Small intestine (tissue), 7 donors: ENCODE data around the gene PAK6. TPM values are rescaled to one million over a fixed set of nuclear protein-coding genes. Genes with fewer than 3 reads are reported as not detected.

Experiments
- DNase-seq, 2 donors: peaks; one replicate each; pipeline versions ENCODE4 v3.0.0 to v3.0.0-alpha.2; 2013
- FAIRE-seq: peaks from 2 replicates; lab custom pipeline; 2012; peaks lifted over from hg19 to GRCh38; lab: Jason Lieb, UNC
- H3K27ac ChIP-seq, 3 donors: one replicate each; pipeline ENCODE4 v1.5.1; 2013; ENCODE audit warnings: low read length in 2 of 3, mild to moderate bottlenecking in 2 of 3, control low read depth in 1 of 3, inconsistent platforms in 1 of 3, low read depth in 1 of 3, moderate library complexity in 1 of 3
- H3K27me3 ChIP-seq, 3 donors: one replicate each; pipeline ENCODE4 v1.6.1; 2013; ENCODE audit warnings: low read length in 3 of 3, inconsistent platforms in 1 of 3; ENCODE audit not compliant: control insufficient read depth in 3 of 3, insufficient read depth in 3 of 3
- H3K36me3 ChIP-seq, 3 donors: one replicate each; pipeline ENCODE4 v1.6.1; 2013; ENCODE audit warnings: low read length in 3 of 3, inconsistent platforms in 1 of 3, low read depth in 1 of 3, mild to moderate bottlenecking in 1 of 3, moderate library complexity in 1 of 3; ENCODE audit not compliant: control insufficient read depth in 3 of 3, insufficient read depth in 2 of 3
- H3K4me1 ChIP-seq, 3 donors: one replicate each; pipeline ENCODE4 v1.6.1; 2013; ENCODE audit warnings: low read length in 2 of 3, inconsistent platforms in 1 of 3, low read depth in 1 of 3, mild to moderate bottlenecking in 1 of 3, moderate library complexity in 1 of 3; ENCODE audit not compliant: control insufficient read depth in 3 of 3, insufficient read depth in 2 of 3
- H3K4me3 ChIP-seq, 3 donors: one replicate each; pipeline ENCODE4 v1.5.1; 2013; ENCODE audit warnings: low read length in 3 of 3, control low read depth in 1 of 3, inconsistent platforms in 1 of 3, low read depth in 1 of 3, mild to moderate bottlenecking in 1 of 3, moderate library complexity in 1 of 3
- H3K9me3 ChIP-seq, 2 donors: one replicate each; pipeline ENCODE4 v1.6.1; 2013; ENCODE audit warnings: low read depth in 1 of 2, low read length in 1 of 2; ENCODE audit not compliant: control insufficient read depth in 2 of 2, insufficient read depth in 1 of 2
- WGBS, 3 donors: extraction: QIAGEN DNeasy Blood & Tissue Kit; methylation state at CpG; one replicate each; pipeline ENCODE4 v1.1.7; 2013; 5-methylcytosine and 5-hydroxymethylcytosine counted together
- polyA plus RNA-seq, 4 donors: library from polyadenylated mRNA; stranded (reverse) in 3 of 4; unstranded in 1 of 4; fragments of 200-250 nt in 3 of 4; fragments of 120-200 nt in 1 of 4; gene quantifications; one replicate each; pipeline versions ENCODE4 v1.2.1 to v1.2.3, GENCODE V29; 2013
- donor health status: healthy with polysubstance abuse.
- donor health status: control.
- donor health status: control.
- donor health status: Bipolar disorder and iron deficiency.
- donor health status: healthy.

Gene PAK6
- polyA plus RNA-seq, 4 donors: 0.67 to 16.4 (median 2.9) TPM

DNA sequence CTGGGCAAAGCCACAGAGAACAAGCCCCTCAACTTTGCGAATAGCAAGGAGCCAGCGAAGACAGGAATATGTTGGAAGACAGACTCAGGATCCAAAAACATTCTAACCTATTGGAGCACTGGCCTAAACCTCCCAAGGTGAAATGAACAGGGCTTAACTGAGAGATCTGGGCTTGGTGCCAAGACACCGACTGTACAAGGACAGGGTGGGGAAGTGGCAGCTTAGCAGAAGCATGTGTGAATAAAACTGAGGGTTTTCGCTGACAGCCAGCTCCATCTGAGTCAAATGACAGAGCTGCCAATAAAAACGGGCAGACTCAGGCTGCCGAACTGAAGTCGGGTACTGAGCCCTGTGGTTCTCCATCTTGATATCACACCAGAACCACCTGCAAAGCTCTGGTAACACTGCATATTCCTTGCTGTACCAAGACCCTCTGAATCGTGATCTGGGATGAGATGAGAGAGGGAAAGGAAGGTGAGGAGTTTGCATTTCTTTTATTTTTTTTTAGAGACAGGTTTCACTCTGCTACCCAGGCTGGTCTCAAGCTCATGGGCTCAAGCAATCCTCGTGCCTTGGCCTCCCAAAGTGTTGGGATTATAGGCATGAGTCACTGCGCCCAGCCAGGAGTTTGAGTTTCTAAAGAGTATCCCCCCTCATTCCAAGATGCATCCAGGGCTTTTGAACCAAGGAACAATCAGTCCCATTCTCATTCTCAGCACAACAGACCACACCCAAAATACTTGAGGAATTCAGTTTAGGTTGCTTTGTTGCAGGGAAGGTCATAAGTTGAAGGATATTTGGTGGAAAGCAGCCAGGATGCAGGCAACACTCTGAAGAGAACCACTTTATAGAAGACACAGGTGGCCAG lies 74.9 kb downstream of the PAK6 start:
- H3K9me3 ChIP-seq: no peaks in the 10 kb centered on the region
- H3K4me3 ChIP-seq: no peak overlapping the region
- peaks cover 0 to 9% (median 0%) of the 10 kb centered on the region in 3 donors for H3K27me3 ChIP-seq
- H3K4me1 ChIP-seq: no peaks in the 10 kb centered on the region
- 23 to 39% (median 27%) methylated on average over 10 of the region's 10 CpGs for WGBS, 3 donors
- H3K36me3 ChIP-seq: no peaks in the 10 kb centered on the region
- no peak overlapping the region for H3K27ac ChIP-seq
- peak; percentile 51 to 85 for DNase-seq
- no peak for FAIRE-seq

DNA sequence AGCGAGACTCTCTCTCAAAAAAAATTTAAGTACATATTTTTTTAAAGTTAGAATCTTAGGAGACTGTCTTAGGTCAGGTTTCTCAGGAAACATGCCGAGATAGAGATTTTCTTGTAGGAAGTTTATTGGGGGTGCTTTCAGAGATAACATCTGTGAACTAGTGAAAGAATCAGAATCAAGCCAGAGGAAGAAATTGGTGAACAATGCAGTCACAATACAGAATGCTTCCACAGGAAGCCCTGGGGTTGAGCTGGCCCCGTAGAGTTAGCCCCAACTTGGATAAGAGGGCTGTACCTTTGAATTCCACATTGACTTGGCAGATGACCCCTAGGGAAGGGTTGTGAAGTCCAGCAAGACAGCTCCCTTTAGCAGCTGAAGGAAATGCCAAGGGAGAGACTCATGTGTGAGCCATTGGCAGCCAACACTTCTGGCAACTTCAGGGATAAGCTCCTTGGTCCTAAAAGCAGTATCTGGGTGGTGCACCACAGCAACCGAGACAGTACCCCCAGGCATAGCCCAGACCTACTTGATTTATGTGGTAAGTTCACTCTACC lies 75.9 kb downstream of the PAK6 start:
- WGBS, 3 donors: 80 to 91% (median 86%) methylated on average over 4 of the region's 4 CpGs
- no peak for DNase-seq
- Histone ChIP-seq H3K27me3 (peaks cover 0 to 9% (median 0%) of the 10 kb centered on the region in 3 donors), H3K9me3 (no peaks in the 10 kb centered on the region), H3K4me3 (no peak overlapping the region), H3K27ac (no peak overlapping the region), H3K4me1 (no peaks in the 10 kb centered on the region), H3K36me3 (no peaks in the 10 kb centered on the region)
- no peak for FAIRE-seq

DNA sequence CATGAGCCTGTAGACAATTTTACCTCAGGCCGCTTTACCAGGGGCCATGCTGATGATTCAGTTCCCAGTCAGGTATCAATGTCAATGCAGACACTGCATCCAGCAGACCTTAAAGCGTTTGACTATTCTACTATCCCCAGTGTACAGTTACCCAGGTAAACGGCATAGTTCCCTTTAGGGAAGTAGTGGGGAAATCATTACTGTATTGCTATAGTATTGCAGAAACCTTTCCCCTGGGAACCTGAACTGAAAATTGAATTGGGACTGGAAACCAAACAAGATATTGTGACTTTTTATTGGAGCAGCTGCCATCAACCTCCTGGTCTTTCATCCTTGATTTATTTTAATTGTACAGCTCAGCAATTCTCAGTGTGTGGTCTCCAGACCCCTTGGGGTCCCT lies 78.1 kb downstream of the PAK6 start:
- 80 to 83% (median 82%) methylated on average over 3 of the region's 3 CpGs for WGBS, 3 donors
- Histone ChIP-seq H3K9me3 (no peaks in the 10 kb centered on the region), H3K36me3 (no peaks in the 10 kb centered on the region), H3K4me1 (no peaks in the 10 kb centered on the region), H3K27ac (no peak overlapping the region), H3K4me3 (no peak overlapping the region), H3K27me3 (peaks cover 0 to 3% (median 0%) of the 10 kb centered on the region in 3 donors)
- FAIRE-seq (no peak), DNase-seq (no peak)

DNA sequence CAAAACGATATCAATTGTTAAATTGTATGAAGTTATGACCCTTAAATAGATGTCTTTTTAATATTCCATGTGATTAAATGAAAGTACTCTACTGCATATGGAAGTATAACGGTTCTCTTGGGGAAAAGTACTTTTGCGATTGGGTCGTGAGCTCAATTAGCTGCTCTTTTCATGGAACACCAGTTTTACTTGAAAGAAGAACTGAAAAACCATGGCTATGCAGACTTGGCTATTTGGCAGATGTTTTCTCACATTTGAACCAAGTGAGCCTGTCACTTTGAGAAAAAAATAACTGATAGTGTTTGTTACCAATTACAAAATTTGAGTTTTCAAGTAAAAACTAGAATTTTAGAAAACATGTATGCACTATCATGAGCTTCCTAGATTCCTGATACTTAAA lies 78.7 kb downstream of the PAK6 start:
- FAIRE-seq (no peak), DNase-seq (no peak)
- 75 to 83% (median 81%) methylated on average over 4 of the region's 4 CpGs for WGBS, 3 donors
- Histone ChIP-seq H3K27me3 (no peaks in the 10 kb centered on the region), H3K27ac (no peak overlapping the region), H3K36me3 (no peaks in the 10 kb centered on the region), H3K4me3 (no peak overlapping the region), H3K4me1 (peaks cover 0 to 4% (median 0%) of the 10 kb centered on the region in 3 donors), H3K9me3 (no peaks in the 10 kb centered on the region)

DNA sequence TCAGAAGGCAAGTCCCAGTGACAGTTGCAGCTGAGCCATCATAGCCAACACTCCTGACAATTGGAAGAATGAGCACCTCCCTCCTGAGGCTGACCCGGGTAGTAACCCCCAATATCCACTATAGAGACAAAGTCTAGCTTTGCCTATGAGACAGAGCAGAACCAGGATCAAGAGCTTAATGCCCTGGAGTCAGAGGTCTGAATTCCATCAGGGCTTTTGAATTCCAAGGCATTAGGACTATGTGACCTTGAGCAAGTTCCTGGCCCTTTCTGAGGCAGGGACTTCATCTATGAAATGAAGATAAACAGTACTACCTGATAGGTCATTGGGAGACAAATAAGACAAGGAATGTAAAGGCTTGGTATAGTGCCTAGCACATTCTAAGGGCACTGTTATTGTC lies 81.5 kb downstream of the PAK6 start:
- peaks cover 0 to 11% (median 0%) of the 10 kb centered on the region in 3 donors for H3K27me3 ChIP-seq
- DNase-seq: no peak
- 90 to 100% (median 94%) methylated on average over 1 of the region's 1 CpG for WGBS, 3 donors
- no peak overlapping the region for H3K4me3 ChIP-seq
- no peak overlapping the region for H3K27ac ChIP-seq
- no peaks in the 10 kb centered on the region for H3K36me3 ChIP-seq
- no peaks in the 10 kb centered on the region for H3K9me3 ChIP-seq
- no peak for FAIRE-seq
- peaks cover 3 to 15% (median 4%) of the 10 kb centered on the region in 3 donors for H3K4me1 ChIP-seq

DNA sequence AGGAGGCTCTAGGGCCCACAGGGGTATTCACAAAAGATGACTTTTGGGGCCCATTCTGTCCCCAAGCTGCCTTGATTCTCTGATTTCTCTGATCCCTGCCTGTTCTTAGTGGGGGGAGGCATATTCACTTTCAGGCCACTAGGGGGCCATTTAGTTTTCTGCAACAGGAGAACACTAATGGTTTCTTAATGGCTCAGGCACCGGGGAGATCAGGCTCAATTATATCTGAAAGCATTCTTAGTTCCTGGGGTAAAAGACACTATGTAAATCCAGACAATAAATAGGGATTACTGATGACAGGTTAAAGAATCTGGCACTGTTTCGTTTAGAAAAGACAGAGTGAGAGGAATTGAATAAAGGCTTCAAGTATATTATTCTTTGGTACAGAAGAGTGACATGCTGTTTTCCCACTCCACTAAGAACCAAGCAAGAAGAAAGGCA lies 82.1 kb downstream of the PAK6 start:
- Histone ChIP-seq H3K9me3 (no peaks in the 10 kb centered on the region), H3K27ac (no peak overlapping the region), H3K4me1 (peaks cover 3 to 15% (median 6%) of the 10 kb centered on the region in 3 donors), H3K36me3 (no peaks in the 10 kb centered on the region), H3K4me3 (no peak overlapping the region), H3K27me3 (peaks cover 0 to 12% (median 0%) of the 10 kb centered on the region in 3 donors)
- FAIRE-seq (no peak), DNase-seq (peak; percentile 70 to 75)
- WGBS, 3 donors: 0 to 3% (median 1%) methylated on average over 2 of the region's 2 CpGs

DNA sequence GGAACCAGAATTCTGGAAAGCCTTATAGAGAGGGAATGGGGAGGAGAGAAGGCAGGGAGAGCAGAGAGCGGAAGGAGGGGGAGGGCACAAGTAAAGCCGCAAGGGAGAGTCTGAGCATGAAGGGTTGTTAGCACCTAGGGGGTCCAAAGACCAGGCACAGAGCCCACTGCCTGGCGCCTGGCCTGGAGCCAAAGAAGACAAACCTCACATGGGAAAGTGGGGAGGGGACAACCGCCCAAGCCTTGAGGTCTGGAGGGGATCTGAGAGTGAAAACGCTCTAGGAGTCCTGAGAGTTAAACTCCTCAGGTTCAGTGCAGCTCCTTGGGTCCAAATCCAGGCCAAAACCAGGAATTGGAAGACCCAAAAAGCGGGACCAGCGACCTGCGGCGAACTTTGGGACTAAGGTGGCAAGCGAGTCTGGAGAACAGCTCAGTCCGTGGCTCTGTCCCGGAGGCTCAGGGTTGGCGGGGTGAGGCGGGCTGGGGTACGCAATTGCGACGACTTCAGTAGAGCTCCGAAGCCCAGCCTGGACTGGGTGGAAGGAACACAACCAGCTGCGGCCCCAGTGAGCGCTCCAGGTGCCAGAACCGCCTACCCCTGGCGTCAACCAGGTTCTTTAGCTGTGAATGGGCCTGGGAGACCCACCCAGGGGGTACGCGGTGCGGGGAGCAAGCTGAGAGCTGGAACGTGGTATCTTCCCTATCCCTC lies 83.8 kb downstream of the PAK6 start:
- DNase-seq: no peak

More for the DNA sequence above, 83.8 kb downstream of the PAK6 start:
- Histone ChIP-seq H3K27ac (peak overlapping the region in 2 of 3 donors; percentile 23 to 80), H3K9me3 (no peaks in the 10 kb centered on the region), H3K4me3 (peak overlapping the region in 2 of 3 donors; percentile 27 to 91), H3K4me1 (peaks cover 3 to 15% (median 6%) of the 10 kb centered on the region in 3 donors), H3K27me3 (peaks cover 0 to 12% (median 0%) of the 10 kb centered on the region in 3 donors), H3K36me3 (no peaks in the 10 kb centered on the region)
- no peak for FAIRE-seq
- WGBS, 3 donors: 34 to 44% (median 40%) methylated on average over 26 of the region's 26 CpGs
